SK-N-SH (cell line): ENCODE measurements around the gene PHKA2. TPM values are rescaled to one million over a fixed set of nuclear protein-coding genes. Genes with fewer than 3 reads are reported as not detected.

ENCODE experiments used
- CTCF ChIA-PET: fragments of 300-600, 350-600 bp; formaldehyde crosslinking; extraction: SDS; loops from one replicate; lab custom pipeline; 2021; lab: Yijun Ruan, JAX
- POLR2A ChIA-PET: fragments of 350-600 bp; sonication (Branson Sonifier 250); formaldehyde crosslinking; extraction: SDS; loops from one replicate; lab custom pipeline; 2020; ENCODE audit warnings: antibody characterized with exemption, inconsistent platforms; lab: Yijun Ruan, JAX
- DNase-seq: peaks from one replicate; pipeline ENCODE4 v3.0.0; 2012
- H2AFZ ChIP-seq: fragments of 200-600 bp; sonication (generic); 2 replicates; pipeline ENCODE4 v1.8.1; 2016; ENCODE audit warnings: antibody characterized with exemption, mild to moderate bottlenecking, low read depth
- H3F3A ChIP-seq: fragments of 200-600 bp; sonication (generic); replicated peaks from 2 replicates; pipeline ENCODE3; 2016; ENCODE audit warnings: antibody characterized with exemption, mild to moderate bottlenecking; ENCODE audit not compliant: insufficient read depth
- H3K27ac ChIP-seq, 2 experiments: fragments of 200-500 bp in 1 of 2; fragments of 200-600 bp in 1 of 2; sonication (Bioruptor generic) in 1 of 2; sonication (generic), shearing (Covaris generic) in 1 of 2; 2 replicates each; pipeline versions ENCODE4 v1.5.1 to v1.6.1; 2014 to 2016; ENCODE audit warnings: low read depth in 2 of 2, inconsistent platforms in 1 of 2, low read length in 1 of 2, mild to moderate bottlenecking in 1 of 2, mixed read lengths in 1 of 2
- H3K27me3 ChIP-seq: fragments of 200-600 bp; sonication (generic), shearing (Covaris generic); 2 replicates; pipeline ENCODE4 v1.6.1; 2016; ENCODE audit warnings: mixed run types; ENCODE audit not compliant: insufficient read depth
- H3K36me3 ChIP-seq, 2 experiments: fragments of 200-500 bp in 1 of 2; fragments of 200-600 bp in 1 of 2; sonication (Bioruptor generic) in 1 of 2; sonication (generic) in 1 of 2; replicated peaks in 1 of 2; 2 replicates each; pipeline versions ENCODE3 to v1.5.1; 2014 to 2016; ENCODE audit warnings: low read length in 1 of 2, mild to moderate bottlenecking in 1 of 2; ENCODE audit not compliant: insufficient read depth in 2 of 2, control insufficient read depth in 1 of 2
- H3K4me1 ChIP-seq, 2 experiments: fragments of 200-500 bp in 1 of 2; fragments of 200-600 bp in 1 of 2; sonication (Bioruptor generic) in 1 of 2; sonication (generic), shearing (Covaris generic) in 1 of 2; 2 replicates each; pipeline versions ENCODE4 v1.5.1 to v1.6.1; 2014 to 2016; ENCODE audit warnings: low read depth in 1 of 2, low read length in 1 of 2, mixed run types in 1 of 2; ENCODE audit not compliant: insufficient read depth in 2 of 2, control insufficient read depth in 1 of 2
- H3K4me2 ChIP-seq: fragments of 200-600 bp; sonication (generic), shearing (Covaris generic); 2 replicates; pipeline ENCODE4 v1.6.1; 2017; ENCODE audit warnings: mixed run types
- H3K4me3 ChIP-seq, 2 experiments: fragments of 200-500 bp in 1 of 2; fragments of 200-600 bp in 1 of 2; sonication (Bioruptor generic) in 1 of 2; sonication (generic), shearing (Covaris generic) in 1 of 2; 2 replicates each; pipeline versions ENCODE4 v1.5.1 to v1.8.1; 2014 to 2016; ENCODE audit warnings: low read depth in 2 of 2, inconsistent platforms in 1 of 2, low read length in 1 of 2, mild to moderate bottlenecking in 1 of 2, mixed read lengths in 1 of 2, moderate library complexity in 1 of 2
- H3K79me2 ChIP-seq: fragments of 200-600 bp; sonication (generic); 2 replicates; pipeline ENCODE4 v1.8.1; 2017; ENCODE audit warnings: mild to moderate bottlenecking; ENCODE audit not compliant: insufficient read depth
- H3K9ac ChIP-seq: fragments of 200-600 bp; sonication (generic); 2 replicates; pipeline ENCODE4 v1.6.1; 2017; ENCODE audit warnings: mixed run types
- H3K9me2 ChIP-seq: fragments of 200-600 bp; sonication (generic); 2 replicates; pipeline ENCODE4 v1.6.1; 2017; ENCODE audit warnings: mixed run types
- H3K9me3 ChIP-seq: fragments of 200-600 bp; sonication (generic); 2 replicates; pipeline ENCODE4 v1.6.1; 2017; ENCODE audit warnings: mixed run types, mild to moderate bottlenecking, moderate library complexity
- H4K20me1 ChIP-seq: fragments of 200-600 bp; sonication (generic); 2 replicates; pipeline ENCODE4 v1.6.1; 2017; ENCODE audit warnings: mild to moderate bottlenecking, mixed run types; ENCODE audit not compliant: insufficient read depth
- CHD2 ChIP-seq: fragments of 150-350 bp; IDR thresholded peaks from 2 replicates; pipeline ENCODE4 v1.6.1; 2018; ENCODE audit warnings: low read length; ENCODE audit not compliant: partially characterized antibody
- ELF1 ChIP-seq: IDR thresholded peaks from 2 replicates; pipeline ENCODE4 v1.4.0; 2012
- EZH2phosphoT487 ChIP-seq: fragments of 200-600 bp; sonication (generic); IDR thresholded peaks from 2 replicates; pipeline ENCODE4 v1.6.1; 2017; ENCODE audit warnings: low read depth, mixed run types, mild to moderate bottlenecking, antibody characterized with exemption, moderate library complexity, borderline replicate concordance
- GATA2 ChIP-seq: sonication (generic); formaldehyde crosslinking; IDR thresholded peaks from 2 replicates; pipeline ENCODE4 v1.5.0; 2020; ENCODE audit warnings: mild to moderate bottlenecking, missing genetic modification reagents
- IRF3 ChIP-seq: fragments of 150-350 bp; IDR thresholded peaks from 2 replicates; pipeline ENCODE4 v1.6.1; 2016; ENCODE audit warnings: mild to moderate bottlenecking, low read depth, low read length
- JUND ChIP-seq: IDR thresholded peaks from 2 replicates; pipeline ENCODE4 v1.4.0; 2012
- MXI1 ChIP-seq: IDR thresholded peaks from 2 replicates; pipeline ENCODE4 v1.6.1; 2012; ENCODE audit warnings: mild to moderate bottlenecking, low read depth, low read length, improper control_type of control experiment
- NFIC ChIP-seq: IDR thresholded peaks from 2 replicates; pipeline ENCODE4 v1.4.0; 2012; ENCODE audit warnings: borderline replicate concordance
- PBX3 ChIP-seq: IDR thresholded peaks from 2 replicates; pipeline ENCODE4; 2012
- SMC3 ChIP-seq: IDR thresholded peaks from 2 replicates; pipeline ENCODE4 v1.6.1; 2012; ENCODE audit warnings: low read depth, low read length, improper control_type of control experiment
- TEAD4 ChIP-seq: IDR thresholded peaks from 2 replicates; pipeline ENCODE4 v1.4.0; 2012; ENCODE audit warnings: mild to moderate bottlenecking, borderline replicate concordance; ENCODE audit not compliant: insufficient read depth
- YY1 ChIP-seq: IDR thresholded peaks from 2 replicates; pipeline ENCODE4 v1.4.0; 2012; ENCODE audit warnings: low read depth, mild to moderate bottlenecking
- WGBS: methylation state at CpG from one replicate; pipeline ENCODE4 v1.1.6; 2017; ENCODE audit warnings: low lambda C conversion rate; 5-methylcytosine and 5-hydroxymethylcytosine counted together
- polyA plus RNA-seq, 3 experiments: library from polyadenylated mRNA; depleted of rRNA; stranded (reverse); fragments of >200 nt; gene quantifications; 2 replicates each; pipeline ENCODE4 v1.2.3, GENCODE V29; 2012

The PHKA2 gene
- polyA plus RNA-seq, 1 of the 3 experiments (the other 2 are of a cell fraction): 20.5 TPM

GRCh38 chrX:18889346-18890048 is 94.4 kb downstream of the PHKA2 start:
- Histone ChIP-seq H3K9me2 (no peaks in the 10 kb centered on the region), H3K9ac (no peak overlapping the region), H3K4me1 (peaks cover 9 to 22% of the 10 kb centered on the region in 2 experiments; a peak in 2 of 4 replicates), H3K4me2 (no peak overlapping the region), H3K36me3 (no peaks in the 10 kb centered on the region), H3K79me2 (no peaks in the 10 kb centered on the region), H3K4me3 (no peak overlapping the region), H2AFZ (no peak overlapping the region), H3K27me3 (no peaks in the 10 kb centered on the region; the same call in 1 of the 2 replicates), H3F3A (no peaks in the 10 kb centered on the region), H4K20me1 (no peaks in the 10 kb centered on the region), H3K27ac (no peak overlapping the region), H3K9me3 (no peaks in the 10 kb centered on the region)
- no peak for DNase-seq
- whole genome bisulfite sequencing: 67% methylated on average over 10 of the region's 12 CpGs
- ChIA-PET POLR2A (no interaction called here), CTCF (interaction anchor here (0.5 to 1.8 kb wide), 3 partner anchors 9 to 479 kb away, joined by 3 to 9 read pairs (median 3); no protein-coding TSS in a partner anchor)
- no peak for TF ChIP-seq GATA2
- TF ChIP-seq JUND: no peak

GRCh38 chrX:18888281-18888680 is 95.6 kb downstream of the PHKA2 start:
- DNase-seq: no peak
- Histone ChIP-seq H3K36me3 (no peaks in the 10 kb centered on the region), H3K9me3 (no peaks in the 10 kb centered on the region), H3K79me2 (no peaks in the 10 kb centered on the region), H3K4me1 (peaks cover 9 to 19% of the 10 kb centered on the region in 2 experiments; a peak in 2 of 4 replicates), H3K27ac (no peak overlapping the region), H3F3A (no peaks in the 10 kb centered on the region), H4K20me1 (no peaks in the 10 kb centered on the region), H3K4me2 (no peak overlapping the region), H3K27me3 (no peaks in the 10 kb centered on the region; the same call in 1 of the 2 replicates), H3K9ac (no peak overlapping the region), H3K9me2 (no peaks in the 10 kb centered on the region), H3K4me3 (no peak overlapping the region), H2AFZ (no peak overlapping the region)
- TF ChIP-seq ELF1 (no peak), EZH2phosphoT487 (no peak), MXI1 (no peak), CHD2 (no peak), YY1 (no peak), PBX3 (no peak), NFIC (no peak)
- ChIA-PET CTCF (interaction anchor here (1.0 to 1.8 kb wide), 3 partner anchors 11 to 478 kb away, joined by 3 to 9 read pairs (median 3); no protein-coding TSS in a partner anchor), POLR2A (no interaction called here)
- WGBS: 57% methylated on average over 4 of the region's 4 CpGs

- TF ChIP-seq TEAD4: no peak
- no peak for TF ChIP-seq SMC3
- no peak for TF ChIP-seq IRF3
- TF ChIP-seq, all 33 proteins: peak for 0
- Histone ChIP-seq H3K4me1 (peaks cover 9 to 19% of the 10 kb centered on the region in 2 experiments; a peak in 2 of 4 replicates), H4K20me1 (no peaks in the 10 kb centered on the region), H3F3A (no peaks in the 10 kb centered on the region), H3K4me2 (no peak overlapping the region), H3K79me2 (no peaks in the 10 kb centered on the region), H3K9me3 (no peaks in the 10 kb centered on the region), H3K4me3 (no peak overlapping the region), H3K9me2 (no peaks in the 10 kb centered on the region), H3K27ac (no peak overlapping the region; a peak in 1 of 4 replicates), H3K27me3 (no peaks in the 10 kb centered on the region; the same call in 1 of the 2 replicates), H2AFZ (no peak overlapping the region), H3K36me3 (no peaks in the 10 kb centered on the region), H3K9ac (no peak overlapping the region)
- POLR2A ChIA-PET: no interaction called here
- CTCF ChIA-PET: interaction anchor here (0.7 to 1.8 kb wide), 4 partner anchors 11 to 480 kb away, joined by 3 to 9 read pairs (median 3); no protein-coding TSS in a partner anchor
- 29% methylated on average over 6 of the region's 6 CpGs for whole genome bisulfite sequencing
- DNase-seq: no peak
Observed at GRCh38 chrX:18887825-18888212, 96.1 kb downstream of the PHKA2 start.
